ENCODE data around the gene BNIP5.

GRCh38 chr6:36339146-36339545, 2.5 kb upstream of the BNIP5 start:
- TF ChIP-seq CTCF (IDR thresholded peaks at IDR 0.05) = no peak
- no peak for TF ChIP-seq POLR2AphosphoS5 (IDR thresholded peaks at IDR 0.05)
- TF ChIP-seq POLR2A (IDR thresholded peaks at IDR 0.05) = no peak
